HepG2 (cell line): Measurements from ENCODE around the gene NCKAP5L. TPM values are rescaled to one million over a fixed set of nuclear protein-coding genes. Genes with fewer than 3 reads are reported as not detected.

Experiments used
- HCFC1 ChIP-seq: fragments of 150-350 bp; IDR thresholded peaks from 2 replicates; pipeline ENCODE4 v1.6.1; 2014; ENCODE audit warnings: low read depth, low read length
- JDP2 ChIP-seq: sonication (generic); formaldehyde crosslinking; IDR thresholded peaks from 2 replicates; pipeline ENCODE4 v1.8.1; 2022; ENCODE audit warnings: missing genetic modification reagents, borderline replicate concordance
- KDM5A ChIP-seq: fragments of 200-600 bp; sonication (generic); IDR thresholded peaks from 2 replicates; pipeline ENCODE4 v1.7.0; 2018; ENCODE audit warnings: antibody characterized with exemption, mild to moderate bottlenecking, low read length, borderline replicate concordance
- NR2F2 ChIP-seq: IDR thresholded peaks from 2 replicates; pipeline ENCODE4 v1.6.1; 2012; ENCODE audit warnings: low read depth, inconsistent platforms, borderline replicate concordance
- PAWR ChIP-seq: sonication (generic); formaldehyde crosslinking; IDR thresholded peaks from 2 replicates; pipeline ENCODE4 v1.4.0; 2020; ENCODE audit warnings: missing genetic modification reagents, mild to moderate bottlenecking, borderline replicate concordance
- ZNF230 ChIP-seq: sonication (generic); formaldehyde crosslinking; IDR thresholded peaks from 2 replicates; pipeline ENCODE4 v1.4.0; 2020; ENCODE audit warnings: mild to moderate bottlenecking, missing genetic modification reagents
- ZNF362 ChIP-seq: sonication (generic); formaldehyde crosslinking; IDR thresholded peaks from 2 replicates; pipeline ENCODE4 v1.4.0; 2020; ENCODE audit warnings: missing genetic modification reagents, mild to moderate bottlenecking, borderline replicate concordance
- ZNF468 ChIP-seq: sonication (generic); formaldehyde crosslinking; IDR thresholded peaks from 2 replicates; pipeline ENCODE4 v1.8.0; 2022; ENCODE audit warnings: mild to moderate bottlenecking, moderate library complexity, missing genetic modification reagents
- ZNF510 ChIP-seq: sonication (generic); formaldehyde crosslinking; IDR thresholded peaks from 2 replicates; pipeline ENCODE4 v1.4.0; 2020; ENCODE audit warnings: low read depth, mild to moderate bottlenecking, missing genetic modification reagents
- ZNF577 ChIP-seq: sonication (generic); formaldehyde crosslinking; IDR thresholded peaks from 2 replicates; pipeline ENCODE4 v1.4.0; 2020; ENCODE audit warnings: mild to moderate bottlenecking, low read depth, missing genetic modification reagents, borderline replicate concordance
- ZNF615 ChIP-seq: sonication (generic); formaldehyde crosslinking; IDR thresholded peaks from 2 replicates; pipeline ENCODE4 v1.5.0; 2020; ENCODE audit warnings: mild to moderate bottlenecking, missing genetic modification reagents, borderline replicate concordance
- polyA plus RNA-seq, 8 experiments: library from polyadenylated mRNA; depleted of rRNA in 3 of 8; stranded (reverse) in 7 of 8; unstranded in 1 of 8; fragments of >200 nt; fragmentation: Illumina TruSeq in 4 of 8; extraction: Trizol in 4 of 8; gene quantifications; 2 replicates each; pipeline versions ENCODE4 v1.2.1 to v1.2.3, GENCODE V29; 2011 to 2016; ENCODE audit warnings: low read depth in 4 of 8, missing spikeins in 1 of 8, mixed read lengths in 1 of 8; ENCODE audit not compliant: insufficient read depth in 1 of 8
- total RNA-seq, 5 experiments: library from RNA; depleted of rRNA; stranded (reverse); fragments of >200 nt; fragmentation: Illumina TruSeq; extraction: Trizol; gene quantifications; 2 replicates each; pipeline ENCODE4 v1.2.3, GENCODE V29; 2016; ENCODE audit warnings: low read depth in 1 of 5
- TF ChIP-seq, protein P1 (sequence below): sonication (generic); formaldehyde crosslinking; IDR thresholded peaks from 2 replicates; pipeline ENCODE4 v1.4.0; 2020; ENCODE audit warnings: missing genetic modification reagents
- TF ChIP-seq, protein P2 (sequence below), 2 experiments: sonication (generic) in 1 of 2; formaldehyde crosslinking in 1 of 2; IDR thresholded peaks; 2 replicates each; pipeline versions ENCODE4 v1.6.1 to v1.9.0; 2014 to 2022; ENCODE audit warnings: antibody characterized with exemption in 1 of 2, borderline replicate concordance in 1 of 2, inconsistent platforms in 1 of 2, low read depth in 1 of 2, missing genetic modification reagents in 1 of 2
- TF ChIP-seq, protein P3 (sequence below): sonication (generic); formaldehyde crosslinking; IDR thresholded peaks from 2 replicates; pipeline ENCODE4 v1.4.0; 2020; ENCODE audit warnings: missing genetic modification reagents, low read depth, mild to moderate bottlenecking, borderline replicate concordance

Gene NCKAP5L
- total and polyA plus RNA-seq, 2 of the 13 experiments (the other 11 are each of a cell fraction or from before 2014, with no cell fraction given): 4.1 to 9.0 TPM

DNA sequence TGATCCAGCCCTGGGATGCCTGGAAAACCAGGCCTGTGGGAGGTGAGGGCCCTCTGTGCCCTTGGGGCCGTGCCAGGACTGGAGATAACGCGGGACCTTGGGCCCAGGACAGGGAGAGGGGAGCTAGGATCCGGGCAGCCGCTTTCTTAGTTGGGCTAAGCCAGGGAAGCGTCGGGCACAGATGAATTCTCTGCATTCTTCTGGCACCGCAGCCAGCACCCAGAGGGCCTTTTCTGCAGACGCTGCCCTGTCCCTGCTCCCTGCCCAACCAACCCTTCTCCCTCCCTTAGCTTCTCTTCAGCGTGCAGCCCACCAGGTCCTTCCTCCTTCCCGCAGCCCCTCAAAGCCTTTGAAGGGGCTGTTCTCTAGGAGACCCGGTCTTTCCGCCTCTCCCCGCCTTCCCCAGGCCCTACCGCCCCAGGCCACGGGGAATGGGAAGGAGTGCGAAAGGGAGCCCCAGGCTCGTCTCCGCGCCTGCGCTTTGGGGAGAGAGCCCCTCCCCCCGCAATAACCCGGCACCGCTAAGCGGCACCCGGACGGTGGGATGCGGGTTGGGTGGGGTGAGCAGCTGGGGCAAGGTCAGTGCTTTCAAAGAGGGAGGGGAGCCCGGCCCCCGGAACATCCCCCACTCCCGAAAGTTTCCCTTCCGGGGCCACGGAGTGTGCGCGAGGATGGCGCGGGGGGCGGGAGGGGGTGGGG, 663 bp downstream of the NCKAP5L start (continued):
- no peak for TF ChIP-seq PAWR (CRISPR knock-in tag)
- TF ChIP-seq KDM5A: no peak
- TF ChIP-seq ZNF468 (CRISPR knock-in tag): no peak
- 0 out of 2 replicates have a peak, but pooled peaks have one; percentile 53 for TF ChIP-seq ZNF615 (CRISPR knock-in tag)
- TF ChIP-seq, protein P1, sequence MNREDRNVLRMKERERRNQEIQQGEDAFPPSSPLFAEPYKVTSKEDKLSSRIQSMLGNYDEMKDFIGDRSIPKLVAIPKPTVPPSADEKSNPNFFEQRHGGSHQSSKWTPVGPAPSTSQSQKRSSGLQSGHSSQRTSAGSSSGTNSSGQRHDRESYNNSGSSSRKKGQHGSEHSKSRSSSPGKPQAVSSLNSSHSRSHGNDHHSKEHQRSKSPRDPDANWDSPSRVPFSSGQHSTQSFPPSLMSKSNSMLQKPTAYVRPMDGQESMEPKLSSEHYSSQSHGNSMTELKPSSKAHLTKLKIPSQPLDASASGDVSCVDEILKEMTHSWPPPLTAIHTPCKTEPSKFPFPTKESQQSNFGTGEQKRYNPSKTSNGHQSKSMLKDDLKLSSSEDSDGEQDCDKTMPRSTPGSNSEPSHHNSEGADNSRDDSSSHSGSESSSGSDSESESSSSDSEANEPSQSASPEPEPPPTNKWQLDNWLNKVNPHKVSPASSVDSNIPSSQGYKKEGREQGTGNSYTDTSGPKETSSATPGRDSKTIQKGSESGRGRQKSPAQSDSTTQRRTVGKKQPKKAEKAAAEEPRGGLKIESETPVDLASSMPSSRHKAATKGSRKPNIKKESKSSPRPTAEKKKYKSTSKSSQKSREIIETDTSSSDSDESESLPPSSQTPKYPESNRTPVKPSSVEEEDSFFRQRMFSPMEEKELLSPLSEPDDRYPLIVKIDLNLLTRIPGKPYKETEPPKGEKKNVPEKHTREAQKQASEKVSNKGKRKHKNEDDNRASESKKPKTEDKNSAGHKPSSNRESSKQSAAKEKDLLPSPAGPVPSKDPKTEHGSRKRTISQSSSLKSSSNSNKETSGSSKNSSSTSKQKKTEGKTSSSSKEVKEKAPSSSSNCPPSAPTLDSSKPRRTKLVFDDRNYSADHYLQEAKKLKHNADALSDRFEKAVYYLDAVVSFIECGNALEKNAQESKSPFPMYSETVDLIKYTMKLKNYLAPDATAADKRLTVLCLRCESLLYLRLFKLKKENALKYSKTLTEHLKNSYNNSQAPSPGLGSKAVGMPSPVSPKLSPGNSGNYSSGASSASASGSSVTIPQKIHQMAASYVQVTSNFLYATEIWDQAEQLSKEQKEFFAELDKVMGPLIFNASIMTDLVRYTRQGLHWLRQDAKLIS (CRISPR knock-in tag): no peak
- no peak for TF ChIP-seq NR2F2
- no peak for TF ChIP-seq ZNF230 (CRISPR knock-in tag)
- TF ChIP-seq JDP2 (CRISPR knock-in tag): no peak
- TF ChIP-seq, protein P2, sequence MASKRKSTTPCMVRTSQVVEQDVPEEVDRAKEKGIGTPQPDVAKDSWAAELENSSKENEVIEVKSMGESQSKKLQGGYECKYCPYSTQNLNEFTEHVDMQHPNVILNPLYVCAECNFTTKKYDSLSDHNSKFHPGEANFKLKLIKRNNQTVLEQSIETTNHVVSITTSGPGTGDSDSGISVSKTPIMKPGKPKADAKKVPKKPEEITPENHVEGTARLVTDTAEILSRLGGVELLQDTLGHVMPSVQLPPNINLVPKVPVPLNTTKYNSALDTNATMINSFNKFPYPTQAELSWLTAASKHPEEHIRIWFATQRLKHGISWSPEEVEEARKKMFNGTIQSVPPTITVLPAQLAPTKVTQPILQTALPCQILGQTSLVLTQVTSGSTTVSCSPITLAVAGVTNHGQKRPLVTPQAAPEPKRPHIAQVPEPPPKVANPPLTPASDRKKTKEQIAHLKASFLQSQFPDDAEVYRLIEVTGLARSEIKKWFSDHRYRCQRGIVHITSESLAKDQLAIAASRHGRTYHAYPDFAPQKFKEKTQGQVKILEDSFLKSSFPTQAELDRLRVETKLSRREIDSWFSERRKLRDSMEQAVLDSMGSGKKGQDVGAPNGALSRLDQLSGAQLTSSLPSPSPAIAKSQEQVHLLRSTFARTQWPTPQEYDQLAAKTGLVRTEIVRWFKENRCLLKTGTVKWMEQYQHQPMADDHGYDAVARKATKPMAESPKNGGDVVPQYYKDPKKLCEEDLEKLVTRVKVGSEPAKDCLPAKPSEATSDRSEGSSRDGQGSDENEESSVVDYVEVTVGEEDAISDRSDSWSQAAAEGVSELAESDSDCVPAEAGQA (IDR thresholded peaks at IDR 0.05; ENCODE audit: low read depth): no peak
- TF ChIP-seq, protein P2 (CRISPR knock-in tag; IDR thresholded peaks at IDR 0.05; ENCODE audit: borderline replicate concordance): no peak
- TF ChIP-seq ZNF362 (CRISPR knock-in tag): no peak
- TF ChIP-seq HCFC1: no peak
- no peak for TF ChIP-seq ZNF510 (CRISPR knock-in tag)
- no peak for TF ChIP-seq ZNF577 (CRISPR knock-in tag)
- TF ChIP-seq, protein P3, sequence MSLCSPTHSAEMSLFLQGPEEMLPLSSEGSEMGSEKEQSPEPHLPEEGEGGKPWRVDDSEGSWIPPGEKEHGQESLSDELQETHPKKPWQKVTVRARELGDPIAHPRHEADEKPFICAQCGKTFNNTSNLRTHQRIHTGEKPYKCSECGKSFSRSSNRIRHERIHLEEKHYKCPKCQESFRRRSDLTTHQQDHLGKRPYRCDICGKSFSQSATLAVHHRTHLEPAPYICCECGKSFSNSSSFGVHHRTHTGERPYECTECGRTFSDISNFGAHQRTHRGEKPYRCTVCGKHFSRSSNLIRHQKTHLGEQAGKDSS (CRISPR knock-in tag): 0 out of 2 replicates have a peak, but pooled peaks have one; percentile 40
